Stimulated activated memory B cell treated with anti-CD40 and anti-IgM and Interleukin-4, amounts not matched to agents 10 μg/mL and 1 μg/mL and 100 μg/mL, for 72 hours (primary cell): Measurements from ENCODE around the gene MACROH2A1.

Source experiments
- ATAC-seq: fragments of 150-1000 bp; cut with Tn5 transposase; 2 replicates; pipeline ENCODE4 v1.10.0; 2021
- H3K27ac Mint-ChIP-seq: one replicate; pipeline ENCODE4 v1.8.0; 2022; ENCODE audit warnings: mild to moderate bottlenecking, mixed read lengths
- H3K27me3 Mint-ChIP-seq: one replicate; pipeline ENCODE4 v1.8.0; 2022; ENCODE audit warnings: mixed read lengths
- H3K36me3 Mint-ChIP-seq: one replicate; pipeline ENCODE4 v1.8.0; 2022; ENCODE audit warnings: mixed read lengths
- H3K4me1 Mint-ChIP-seq: one replicate; pipeline ENCODE4 v1.8.0; 2022; ENCODE audit warnings: mixed read lengths
- H3K4me3 Mint-ChIP-seq: one replicate; pipeline ENCODE4 v1.8.0; 2022; ENCODE audit warnings: mild to moderate bottlenecking, moderate library complexity, mixed read lengths
- H3K9me3 Mint-ChIP-seq: one replicate; pipeline ENCODE4 v1.8.0; 2022; ENCODE audit warnings: mixed read lengths

MACROH2A1 gene

GRCh38 chr5:135439231-135440205 is 40.5 kb upstream of the MACROH2A1 start:
- Mint-ChIP-seq H3K4me1 (peaks cover 22% of the 10 kb centered on the region), H3K4me3 (no peak overlapping the region), H3K9me3 (no peaks in the 10 kb centered on the region), H3K27ac (no peak overlapping the region), H3K36me3 (no peaks in the 10 kb centered on the region), H3K27me3 (peaks cover 46% of the 10 kb centered on the region)
- no peak for ATAC-seq

GRCh38 chr5:135438636-135439221 is 39.7 kb upstream of the MACROH2A1 start:
- Mint-ChIP-seq H3K36me3 (no peaks in the 10 kb centered on the region), H3K4me1 (peaks cover 20% of the 10 kb centered on the region), H3K27ac (no peak overlapping the region), H3K9me3 (no peaks in the 10 kb centered on the region), H3K27me3 (peaks cover 47% of the 10 kb centered on the region), H3K4me3 (no peak overlapping the region)
- no peak for ATAC-seq

DNA sequence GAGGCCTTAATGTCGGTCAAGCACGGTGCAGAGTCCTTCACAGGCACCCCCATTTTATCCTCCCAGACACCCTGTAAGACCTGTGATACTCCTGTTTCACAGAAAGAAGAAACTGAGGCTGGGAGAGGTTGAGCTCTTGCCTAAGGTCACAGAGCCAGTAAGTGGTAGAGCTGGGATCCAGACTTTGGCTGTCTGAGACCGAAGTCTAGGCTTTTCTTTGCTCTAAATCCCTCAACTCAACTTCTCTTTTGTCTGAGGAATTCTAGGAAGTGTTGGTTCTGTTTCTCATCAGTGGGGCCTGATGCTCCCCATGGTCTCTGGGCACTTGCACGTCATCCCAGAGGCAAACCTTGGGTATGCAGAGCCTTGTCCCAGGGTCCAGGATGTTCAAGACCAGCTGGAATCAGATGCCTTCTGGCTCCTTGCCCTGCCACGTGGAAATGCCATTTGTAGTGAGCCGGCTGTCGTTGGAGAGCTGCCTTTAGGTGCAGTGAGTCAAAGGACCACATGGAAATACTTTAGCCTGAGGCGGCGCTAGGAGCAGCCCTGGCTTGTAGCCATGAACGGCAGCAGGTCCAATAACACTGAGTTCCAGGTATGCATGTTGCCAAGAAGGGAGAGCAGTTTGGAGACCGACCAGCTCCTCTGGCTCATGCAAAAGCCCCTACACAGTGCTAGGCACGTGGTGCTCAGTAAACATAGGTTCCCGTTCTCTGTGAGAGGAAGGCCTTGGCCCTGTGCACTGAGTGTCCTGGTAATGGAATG is 38.9 kb upstream of the MACROH2A1 start:
- no peak for ATAC-seq
- peaks cover 20% of the 10 kb centered on the region for H3K4me1 Mint-ChIP-seq
- no peaks in the 10 kb centered on the region for H3K36me3 Mint-ChIP-seq
- H3K27me3 Mint-ChIP-seq = peaks cover 44% of the 10 kb centered on the region
- no peaks in the 10 kb centered on the region for H3K9me3 Mint-ChIP-seq
- no peak overlapping the region for H3K27ac Mint-ChIP-seq
- H3K4me3 Mint-ChIP-seq = no peak overlapping the region

DNA sequence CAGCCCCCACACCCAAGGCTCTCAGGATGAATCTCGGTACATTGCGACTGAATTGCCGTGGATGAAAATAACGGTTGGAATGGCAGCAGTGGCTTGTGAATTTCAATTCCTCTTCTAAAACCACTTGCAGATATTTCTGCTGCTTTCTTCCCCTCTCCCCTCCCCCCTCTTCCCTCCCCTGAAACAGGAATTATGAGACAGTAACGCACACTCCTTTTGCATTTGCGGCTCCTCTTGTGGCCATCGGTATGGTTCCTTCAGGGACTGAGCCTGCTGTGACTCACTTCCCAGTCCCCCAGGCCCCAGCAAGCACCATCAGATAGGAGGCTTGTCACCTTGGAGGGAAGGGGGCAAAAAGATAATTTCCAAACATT is 38.4 kb upstream of the MACROH2A1 start:
- Mint-ChIP-seq H3K27me3 (peaks cover 38% of the 10 kb centered on the region), H3K27ac (no peak overlapping the region), H3K4me3 (no peak overlapping the region), H3K4me1 (peaks cover 20% of the 10 kb centered on the region), H3K9me3 (no peaks in the 10 kb centered on the region), H3K36me3 (no peaks in the 10 kb centered on the region)
- peak; percentile 3 for ATAC-seq

DNA sequence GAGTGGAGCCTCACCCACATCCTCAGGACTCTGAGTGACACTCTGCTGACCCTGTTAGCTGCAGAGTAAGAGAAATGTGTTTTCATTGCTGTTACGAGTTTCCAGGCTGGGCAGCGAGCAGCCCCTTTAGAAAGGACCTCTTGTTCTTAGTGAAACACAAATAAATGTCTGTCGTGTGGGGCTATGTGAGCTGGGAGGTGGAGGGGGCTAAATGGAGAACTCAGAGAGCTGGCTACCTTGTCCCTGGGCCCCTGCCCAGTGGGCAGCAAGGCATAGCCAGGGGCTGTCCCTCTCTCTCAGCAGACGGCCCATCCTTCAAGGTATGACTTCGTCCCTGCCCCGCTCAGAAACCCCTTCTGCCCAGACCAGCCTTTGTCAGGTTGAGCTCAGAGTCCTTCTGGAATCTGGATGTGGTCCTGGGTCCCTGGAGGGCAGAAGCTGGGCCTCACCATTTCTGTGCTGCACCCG is 38.0 kb upstream of the MACROH2A1 start:
- ATAC-seq = peak; percentile 56

DNA sequence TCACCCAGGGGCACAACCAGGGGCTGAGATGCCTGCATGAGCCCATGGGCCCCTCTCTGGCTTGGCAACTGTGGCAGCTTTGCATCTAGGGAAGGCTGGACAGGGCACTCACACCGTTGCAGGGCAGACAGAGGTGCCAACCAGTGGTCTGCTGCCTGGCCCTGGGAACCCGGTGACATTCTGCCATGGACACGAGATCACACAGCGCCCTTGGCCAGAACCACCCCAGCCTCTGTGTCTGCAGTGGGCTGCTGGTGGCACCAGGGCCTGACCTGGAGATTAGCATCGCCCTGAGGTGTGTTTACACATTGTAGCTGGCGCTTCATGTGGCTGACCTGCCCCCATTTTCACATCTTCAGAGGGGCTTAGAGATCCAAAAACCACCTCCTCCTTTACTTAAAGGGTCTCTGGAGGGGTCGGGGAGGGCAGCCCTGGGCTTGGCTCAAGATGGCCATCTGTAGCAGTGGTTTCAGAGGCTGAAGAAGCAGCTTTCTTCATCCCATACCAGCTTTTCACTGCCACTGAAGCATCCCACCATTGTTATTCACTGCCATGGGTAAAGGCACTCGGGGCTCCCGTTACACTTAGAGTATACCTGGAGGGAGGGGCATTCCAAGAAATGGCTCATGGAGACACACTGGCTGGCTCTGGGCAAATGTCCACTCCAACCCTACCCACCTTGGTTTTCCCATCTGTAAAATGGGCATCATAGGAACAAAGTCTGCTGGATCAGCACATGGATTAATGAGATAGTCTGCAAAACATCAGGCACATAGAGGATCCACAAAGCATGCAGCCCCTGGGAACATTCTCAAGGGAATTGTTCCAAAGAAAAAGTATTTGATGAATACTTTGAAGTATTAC is 36.7 kb upstream of the MACROH2A1 start:
- H3K4me1 Mint-ChIP-seq = peaks cover 20% of the 10 kb centered on the region
- H3K27me3 Mint-ChIP-seq = peaks cover 39% of the 10 kb centered on the region
- no peak overlapping the region for H3K27ac Mint-ChIP-seq
- no peaks in the 10 kb centered on the region for H3K36me3 Mint-ChIP-seq
- ATAC-seq = no peak
- H3K9me3 Mint-ChIP-seq = peaks cover 3% of the 10 kb centered on the region
- H3K4me3 Mint-ChIP-seq = no peak overlapping the region

More for the DNA sequence above, 38.0 kb upstream of the MACROH2A1 start:
- H3K36me3 Mint-ChIP-seq = no peaks in the 10 kb centered on the region
- H3K27me3 Mint-ChIP-seq = peaks cover 34% of the 10 kb centered on the region
- peaks cover 20% of the 10 kb centered on the region for H3K4me1 Mint-ChIP-seq
- no peak overlapping the region for H3K4me3 Mint-ChIP-seq
- no peak overlapping the region for H3K27ac Mint-ChIP-seq
- H3K9me3 Mint-ChIP-seq = no peaks in the 10 kb centered on the region

GRCh38 chr5:135434591-135435466 is 35.8 kb upstream of the MACROH2A1 start:
- Mint-ChIP-seq H3K4me1 (peaks cover 20% of the 10 kb centered on the region), H3K36me3 (no peaks in the 10 kb centered on the region), H3K27me3 (peaks cover 46% of the 10 kb centered on the region), H3K9me3 (peaks cover 3% of the 10 kb centered on the region), H3K4me3 (no peak overlapping the region), H3K27ac (no peak overlapping the region)
- no peak for ATAC-seq

DNA sequence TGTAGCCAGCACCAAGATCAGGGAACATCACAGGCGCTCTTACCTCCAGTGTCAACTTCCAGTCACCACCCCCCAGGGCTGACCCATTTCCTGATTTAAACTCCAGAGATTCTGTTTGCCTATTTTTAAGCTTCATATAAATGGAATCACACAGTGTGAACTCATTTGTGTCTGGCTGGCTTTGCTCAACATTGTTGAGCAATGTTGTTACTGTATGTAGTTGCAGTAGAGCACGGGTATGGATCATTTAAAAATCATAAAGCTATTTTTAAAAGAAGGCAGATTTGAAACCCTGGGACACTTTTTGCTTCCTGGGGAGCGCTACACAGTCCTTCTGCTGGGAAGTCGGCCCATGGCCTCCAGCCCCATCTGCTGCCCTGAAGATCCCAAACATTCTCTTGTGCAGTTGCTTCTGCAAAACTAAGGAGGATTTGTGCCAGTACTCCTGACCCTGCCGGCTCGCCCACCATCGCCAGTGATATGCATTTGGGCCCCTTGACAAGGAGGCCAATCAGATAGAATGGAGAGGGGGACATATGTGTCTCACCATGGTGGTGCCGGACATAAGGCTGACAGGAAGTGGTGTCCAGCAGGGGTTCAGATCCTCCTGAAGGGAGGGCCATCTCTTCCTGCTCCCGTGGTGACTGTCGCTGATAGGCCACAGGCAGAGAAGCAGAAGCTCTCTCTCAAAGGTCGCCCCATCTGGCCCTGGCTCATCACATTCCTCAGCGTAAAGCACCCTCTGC is 34.8 kb upstream of the MACROH2A1 start:
- Mint-ChIP-seq H3K4me1 (peaks cover 20% of the 10 kb centered on the region), H3K36me3 (no peaks in the 10 kb centered on the region), H3K9me3 (peaks cover 3% of the 10 kb centered on the region), H3K4me3 (no peak overlapping the region), H3K27me3 (peaks cover 51% of the 10 kb centered on the region), H3K27ac (no peak overlapping the region)
- ATAC-seq = no peak

- Mint-ChIP-seq H3K9me3 (peaks cover 11% of the 10 kb centered on the region), H3K4me1 (peaks cover 6% of the 10 kb centered on the region), H3K36me3 (no peaks in the 10 kb centered on the region), H3K27me3 (peaks cover 63% of the 10 kb centered on the region), H3K27ac (no peak overlapping the region), H3K4me3 (no peak overlapping the region)
- ATAC-seq = no peak
Measured at GRCh38 chr5:135432113-135432512, 33.1 kb upstream of the MACROH2A1 start.

DNA sequence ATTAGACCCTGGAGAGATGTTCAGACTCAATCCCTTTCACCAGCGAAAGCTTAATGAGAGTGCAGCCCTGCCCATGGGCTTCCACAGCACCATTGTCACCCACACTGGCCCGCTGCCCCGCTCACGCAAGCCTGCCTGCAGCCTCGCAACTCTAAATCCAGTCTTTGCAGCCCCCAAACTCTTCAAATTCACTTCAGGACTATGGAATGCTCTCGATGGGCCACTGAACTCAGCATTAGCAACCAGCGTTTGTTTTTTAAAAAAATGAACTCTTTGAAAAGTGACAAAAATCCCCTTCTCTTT is 31.1 kb upstream of the MACROH2A1 start:
- no peaks in the 10 kb centered on the region for H3K36me3 Mint-ChIP-seq
- no peaks in the 10 kb centered on the region for H3K4me1 Mint-ChIP-seq
- peaks cover 11% of the 10 kb centered on the region for H3K9me3 Mint-ChIP-seq

GRCh38 chr5:135429301-135430134 is 30.5 kb upstream of the MACROH2A1 start:
- no peak overlapping the region for H3K27ac Mint-ChIP-seq
- no peak for ATAC-seq
- no peaks in the 10 kb centered on the region for H3K4me1 Mint-ChIP-seq
- H3K36me3 Mint-ChIP-seq = no peaks in the 10 kb centered on the region
- H3K27me3 Mint-ChIP-seq = peaks cover 67% of the 10 kb centered on the region
- peaks cover 11% of the 10 kb centered on the region for H3K9me3 Mint-ChIP-seq
- no peak overlapping the region for H3K4me3 Mint-ChIP-seq

More for the DNA sequence above, 31.1 kb upstream of the MACROH2A1 start:
- ATAC-seq = no peak
- H3K27me3 Mint-ChIP-seq = peaks cover 67% of the 10 kb centered on the region
- H3K27ac Mint-ChIP-seq = no peak overlapping the region
- no peak overlapping the region for H3K4me3 Mint-ChIP-seq

DNA sequence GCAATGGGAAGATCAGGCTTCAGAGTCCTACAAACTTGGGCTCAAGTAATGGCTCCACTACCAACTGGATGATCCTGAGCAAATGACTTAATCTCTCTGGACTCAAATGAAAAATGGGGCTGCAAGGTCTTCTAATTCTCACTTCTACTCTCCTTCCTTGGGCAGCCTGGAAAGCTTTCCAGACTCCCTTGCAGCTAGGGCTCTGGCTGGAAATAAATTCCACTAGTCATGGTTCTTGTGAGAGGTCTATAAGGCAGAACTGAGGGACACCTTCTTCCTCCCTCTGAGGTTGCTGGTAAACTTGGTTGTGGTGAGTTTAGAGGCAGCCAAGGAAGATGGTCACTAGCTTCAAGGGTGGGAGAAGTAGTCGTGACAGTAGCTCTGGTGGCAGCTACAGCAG is 29.6 kb upstream of the MACROH2A1 start:
- Mint-ChIP-seq H3K27ac (no peak overlapping the region), H3K4me3 (no peak overlapping the region), H3K4me1 (no peaks in the 10 kb centered on the region), H3K27me3 (peaks cover 67% of the 10 kb centered on the region), H3K36me3 (no peaks in the 10 kb centered on the region), H3K9me3 (peaks cover 11% of the 10 kb centered on the region)
- ATAC-seq = no peak
